Ovary (tissue), 9 donors: ENCODE results near the gene KCNN4. TPM values are rescaled to one million over a fixed set of nuclear protein-coding genes. Genes with fewer than 3 reads are reported as not detected.
"Not testable (repeated sequence)": the region's sequence is repeated elsewhere in the genome, so short reads cannot be mapped to it uniquely, and the experiment has no call there.

Source experiments
- DNase-seq, 5 donors: peaks; one replicate each; pipeline ENCODE4 v3.0.0-alpha.2; 2019 to 2020
- H3K27ac ChIP-seq, 2 donors: fragments of 200-600 bp; one replicate each; pipeline versions ENCODE4 v1.5.1 to v1.8.0; 2019 to 2022
- H3K27me3 ChIP-seq: fragments of 200-600 bp; one replicate; pipeline ENCODE4 v1.8.0; 2022
- H3K36me3 ChIP-seq: fragments of 200-600 bp; sonication (generic); one replicate; pipeline ENCODE4 v1.5.1; 2019
- H3K4me1 ChIP-seq: one replicate; pipeline ENCODE4 v1.8.1; 2013; ENCODE audit warnings: mild to moderate bottlenecking, moderate library complexity; ENCODE audit not compliant: insufficient read depth
- H3K4me3 ChIP-seq: fragments of 200-600 bp; sonication (generic); one replicate; pipeline ENCODE4 v1.5.1; 2017
- H3K9me3 ChIP-seq, 2 donors: fragments of 200-600 bp in 1 of 2; sonication (generic) in 1 of 2; one replicate each; pipeline versions ENCODE4 v1.5.1 to v1.8.1; 2013 to 2019; ENCODE audit warnings: mild to moderate bottlenecking in 1 of 2, moderate library complexity in 1 of 2
- EP300 ChIP-seq: sonication (generic); formaldehyde crosslinking; IDR thresholded peaks from one replicate; pipeline ENCODE4 v1.6.1; 2017; ENCODE audit warnings: antibody characterized with exemption
- POLR2A ChIP-seq: fragments of 450-650 bp; IDR thresholded peaks from one replicate; pipeline ENCODE4 v1.6.1; 2017; ENCODE audit warnings: antibody characterized with exemption, mild to moderate bottlenecking, moderate library complexity
- WGBS, 3 donors: extraction: QIAGEN DNeasy Blood & Tissue Kit in 1 of 3; methylation state at CpG; one replicate each; pipeline versions ENCODE4 v1.1.5 to v1.1.7; 2013 to 2017; 5-methylcytosine and 5-hydroxymethylcytosine counted together
- intact Hi-C, 4 donors: fragments of 100-400 bp; cut with DNase I; formaldehyde crosslinking; loops; one replicate each; pipeline versions ENCODE4 v1.11.0 to v1.15.1; 2022 to 2023
- polyA plus RNA-seq, 2 donors: library from polyadenylated mRNA; stranded (reverse); fragments of 200-250 nt in 1 of 2; fragments of 350-450 nt in 1 of 2; fragmentation: Illumina TruSeq in 1 of 2; extraction: RNeasy Lipid Tissue Mini Kit (QIAGEN cat#74804) in 1 of 2; gene quantifications; one replicate each; pipeline ENCODE4 v1.2.3, GENCODE V29; 2013 to 2014
- total RNA-seq, 7 donors: library from RNA; depleted of rRNA in 2 of 7; stranded (reverse); fragments of >200 nt in 2 of 7; fragmentation: NEBNext Ultra II Directional in 3 of 7; extraction: Animal tissue kit (Norgen Biotek cat#: 25700) in 3 of 7; gene quantifications; one replicate each; pipeline versions ENCODE4 v1.1.0 to v1.2.4, GENCODE V29; 2016 to 2023
- TF ChIP-seq, protein P1 (sequence below), 3 donors: fragments of 450-650 bp in 2 of 3; fragments of 200-600 bp in 1 of 3; IDR thresholded peaks; one replicate each; pipeline versions ENCODE4 v1.5.1 to v1.8.0; 2016 to 2022; ENCODE audit warnings: antibody characterized with exemption in 3 of 3, mild to moderate bottlenecking in 1 of 3
- donor health status: DM: no; HTN: no; CAD: no; lungs with moderate emphysema.
- donor health status: DM: no; HTN: no; CAD: no.
- donor health status: Bipolar disorder and iron deficiency.
- donor health status: DM: yes; HTN: yes; CAD: no.
- donor health status: DM: no; HTN: no; CAD: no.
- donor health status: DM: yes; HTN: yes; CAD: no.

Gene KCNN4
- total and polyA plus RNA-seq, 9 donors: 0.28 to 9.1 (median 2.5) TPM

DNA sequence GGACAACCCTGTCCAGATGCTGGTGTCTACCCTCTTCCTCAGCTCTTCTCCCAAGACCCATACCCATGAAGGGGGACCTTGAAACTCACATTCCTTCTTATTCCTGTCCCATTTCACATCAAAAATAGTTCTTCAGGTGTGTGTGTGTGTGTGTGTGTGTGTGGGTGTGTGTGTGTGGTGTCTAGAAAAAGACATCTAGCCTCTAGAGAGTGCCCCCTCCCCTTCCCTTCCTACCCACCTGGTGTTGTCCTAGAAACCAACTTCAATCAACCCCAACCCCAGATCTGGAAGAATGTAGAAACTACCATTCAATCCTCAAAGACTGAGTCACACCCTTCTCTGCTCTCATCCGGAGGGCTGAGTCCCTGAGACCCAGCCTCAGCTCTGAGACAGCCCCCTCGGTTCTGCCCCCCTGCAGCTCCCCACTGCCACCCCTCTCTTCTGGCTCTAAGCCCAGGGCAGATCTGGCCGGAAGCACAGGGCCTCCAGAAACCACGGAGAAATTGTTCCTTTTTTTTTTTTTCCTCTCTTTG lies 3.5 kb downstream of the KCNN4 start:
- H3K4me1 ChIP-seq: peaks cover 8% of the 10 kb centered on the region
- 2 to 5% (median 2%) methylated on average over 4 of the region's 4 CpGs for WGBS, 3 donors
- no peak overlapping the region for H3K4me3 ChIP-seq
- DNase-seq: no peak
- TF ChIP-seq, protein P1, sequence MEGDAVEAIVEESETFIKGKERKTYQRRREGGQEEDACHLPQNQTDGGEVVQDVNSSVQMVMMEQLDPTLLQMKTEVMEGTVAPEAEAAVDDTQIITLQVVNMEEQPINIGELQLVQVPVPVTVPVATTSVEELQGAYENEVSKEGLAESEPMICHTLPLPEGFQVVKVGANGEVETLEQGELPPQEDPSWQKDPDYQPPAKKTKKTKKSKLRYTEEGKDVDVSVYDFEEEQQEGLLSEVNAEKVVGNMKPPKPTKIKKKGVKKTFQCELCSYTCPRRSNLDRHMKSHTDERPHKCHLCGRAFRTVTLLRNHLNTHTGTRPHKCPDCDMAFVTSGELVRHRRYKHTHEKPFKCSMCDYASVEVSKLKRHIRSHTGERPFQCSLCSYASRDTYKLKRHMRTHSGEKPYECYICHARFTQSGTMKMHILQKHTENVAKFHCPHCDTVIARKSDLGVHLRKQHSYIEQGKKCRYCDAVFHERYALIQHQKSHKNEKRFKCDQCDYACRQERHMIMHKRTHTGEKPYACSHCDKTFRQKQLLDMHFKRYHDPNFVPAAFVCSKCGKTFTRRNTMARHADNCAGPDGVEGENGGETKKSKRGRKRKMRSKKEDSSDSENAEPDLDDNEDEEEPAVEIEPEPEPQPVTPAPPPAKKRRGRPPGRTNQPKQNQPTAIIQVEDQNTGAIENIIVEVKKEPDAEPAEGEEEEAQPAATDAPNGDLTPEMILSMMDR (IDR thresholded peaks at IDR 0.05): no peak
- no peak for TF ChIP-seq POLR2A
- TF ChIP-seq EP300: no peak
- no peaks in the 10 kb centered on the region for H3K36me3 ChIP-seq
- intact Hi-C loops: no loop called here
- no peaks in the 10 kb centered on the region for H3K9me3 ChIP-seq
- no peak overlapping the region for H3K27ac ChIP-seq
- no peaks in the 10 kb centered on the region for H3K27me3 ChIP-seq

DNA sequence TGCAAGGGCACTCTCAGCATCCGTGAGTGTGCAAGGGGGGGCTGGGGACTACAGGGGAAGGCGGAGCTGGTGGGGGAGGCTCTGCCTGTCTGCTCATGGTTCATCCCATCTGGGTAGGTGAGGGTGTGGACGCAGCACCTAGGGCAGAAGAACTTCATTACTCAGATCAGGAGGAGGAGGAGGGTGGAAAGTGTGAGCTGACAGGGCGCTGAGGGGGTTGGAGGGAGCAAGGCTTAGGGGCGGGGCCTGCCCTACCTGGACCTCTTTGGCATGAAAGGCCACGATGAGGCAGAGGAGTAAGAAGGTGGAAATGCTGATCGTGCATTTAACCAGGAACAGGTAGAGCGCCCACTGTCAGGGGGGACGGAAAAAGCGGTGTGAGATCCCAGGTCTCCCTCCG lies 4.5 kb downstream of the KCNN4 start:
- Histone ChIP-seq H3K36me3 (no peaks in the 10 kb centered on the region), H3K9me3 (no peaks in the 10 kb centered on the region), H3K4me1 (peaks cover 8% of the 10 kb centered on the region), H3K27me3 (no peaks in the 10 kb centered on the region), H3K27ac (no peak overlapping the region), H3K4me3 (no peak overlapping the region)
- intact Hi-C loops: no loop called here
- DNase-seq: no peak
- TF ChIP-seq EP300: no peak
- TF ChIP-seq POLR2A: no peak
- TF ChIP-seq, protein P1 (IDR thresholded peaks at IDR 0.05): no peak
- 59 to 65% (median 65%) methylated on average over 11 of the region's 11 CpGs for WGBS, 3 donors

- Histone ChIP-seq H3K27me3 (no peaks in the 10 kb centered on the region), H3K27ac (no peak overlapping the region), H3K36me3 (no peaks in the 10 kb centered on the region), H3K4me3 (no peak overlapping the region), H3K9me3 (no peaks in the 10 kb centered on the region), H3K4me1 (peaks cover 8% of the 10 kb centered on the region)
- no peak for TF ChIP-seq EP300
- TF ChIP-seq, protein P1 (IDR thresholded peaks at IDR 0.05): no peak
- intact Hi-C loops: no loop called here
- WGBS, 3 donors: 87 to 89% (median 89%) methylated on average over 7 of the region's 7 CpGs
- DNase-seq: no peak
Measured at GRCh38 chr19:43775299-43775890, 5.4 kb downstream of the KCNN4 start.

DNA sequence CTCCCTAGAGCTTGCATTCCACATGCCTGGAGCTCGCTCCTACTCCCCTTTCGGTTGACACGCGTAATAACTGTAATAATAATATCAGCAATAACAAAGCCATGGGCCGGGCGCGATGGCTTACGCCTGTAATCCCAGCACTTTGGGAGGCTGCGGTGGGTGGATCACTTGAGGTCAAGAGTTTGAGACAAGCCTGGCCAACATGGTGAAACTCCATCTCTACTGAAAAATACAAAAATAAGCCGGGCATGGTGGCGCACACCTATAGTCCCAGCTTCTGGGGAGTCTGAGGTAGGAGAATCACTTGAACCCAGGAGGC lies 5.9 kb downstream of the KCNN4 start:
- H3K9me3 ChIP-seq, H3K36me3 ChIP-seq, DNase-seq, H3K27ac ChIP-seq, H3K27me3 ChIP-seq, intact Hi-C loops, H3K4me1 ChIP-seq: not testable (repeated sequence)
- WGBS, 3 donors: 32 to 39% (median 34%) methylated on average over 11 of the region's 11 CpGs
- peak overlapping the region; percentile 16 for H3K4me3 ChIP-seq

- DNase-seq: peak; percentile 38 to 74 (median 53)
- H3K27ac ChIP-seq: no peak overlapping the region
- no peaks in the 10 kb centered on the region for H3K27me3 ChIP-seq
- H3K4me1 ChIP-seq: peaks cover 8% of the 10 kb centered on the region
- WGBS, 3 donors: 3 to 11% (median 5%) methylated on average over 59 to 63 of the region's 63 CpGs
- peak overlapping the region; percentile 16 for H3K4me3 ChIP-seq
- no peaks in the 10 kb centered on the region for H3K36me3 ChIP-seq
- intact Hi-C loops: no loop called here
- H3K9me3 ChIP-seq: no peaks in the 10 kb centered on the region
- TF ChIP-seq, protein P1 (IDR thresholded peaks at IDR 0.05): peak in 2 of 3 donors; percentile 26 to 36
- TF ChIP-seq EP300 (no peak), POLR2A (no peak)
Measured at GRCh38 chr19:43774103-43774939, 6.5 kb downstream of the KCNN4 start.
